Muscle layer of duodenum (tissue), 2 donors: Measurements from ENCODE around the gene SMO.
"Not testable (repeated sequence)": the region's sequence is repeated elsewhere in the genome, so short reads cannot be mapped to it uniquely, and the experiment has no call there.

Source experiments
- H3K27ac ChIP-seq: one replicate; pipeline ENCODE4 v1.7.0; 2013; ENCODE audit warnings: mild to moderate bottlenecking, low read length
- H3K27me3 ChIP-seq: one replicate; pipeline ENCODE4 v1.7.0; 2013; ENCODE audit warnings: low read depth, mild to moderate bottlenecking, control low read depth, low read length
- H3K36me3 ChIP-seq, 2 donors: one replicate each; pipeline ENCODE4 v1.7.0; 2013; ENCODE audit warnings: low read length in 2 of 2, control low read depth in 1 of 2, mild to moderate bottlenecking in 1 of 2; ENCODE audit not compliant: insufficient read depth in 2 of 2, control insufficient read depth in 1 of 2
- H3K4me1 ChIP-seq, 2 donors: one replicate each; pipeline ENCODE4 v1.7.0; 2013; ENCODE audit warnings: low read length in 2 of 2, mild to moderate bottlenecking in 2 of 2, control low read depth in 1 of 2, moderate library complexity in 1 of 2; ENCODE audit not compliant: insufficient read depth in 2 of 2, control insufficient read depth in 1 of 2
- H3K4me3 ChIP-seq, 2 donors: one replicate each; pipeline ENCODE4 v1.7.0; 2013; ENCODE audit warnings: low read length in 2 of 2, low read depth in 1 of 2, mild to moderate bottlenecking in 1 of 2
- H3K9me3 ChIP-seq, 2 donors: one replicate each; pipeline ENCODE4 v1.7.0; 2013; ENCODE audit warnings: low read length in 2 of 2, control low read depth in 1 of 2, mild to moderate bottlenecking in 1 of 2; ENCODE audit not compliant: control insufficient read depth in 1 of 2
- donor health status: healthy.

SMO gene

GRCh38 chr7:129212596-129212995 is 24.2 kb downstream of the SMO start:
- Histone ChIP-seq H3K27ac (no peak overlapping the region), H3K9me3 (no peaks in the 10 kb centered on the region), H3K4me3 (no peak overlapping the region), H3K4me1 (no peaks in the 10 kb centered on the region), H3K27me3 (no peaks in the 10 kb centered on the region), H3K36me3 (peaks cover 0 to 31% of the 10 kb centered on the region in 2 donors)

- Histone ChIP-seq H3K27me3 (no peaks in the 10 kb centered on the region), H3K4me3 (no peak overlapping the region)
Observed at GRCh38 chr7:129213828-129214227, 25.4 kb downstream of the SMO start.

GRCh38 chr7:129215691-129216090 is 27.3 kb downstream of the SMO start:
- H3K4me3 ChIP-seq, H3K4me1 ChIP-seq, H3K27me3 ChIP-seq, H3K9me3 ChIP-seq, H3K27ac ChIP-seq: not testable (repeated sequence)
- H3K36me3 ChIP-seq = peaks cover 0 to 19% of the 10 kb centered on the region in 2 donors

More at GRCh38 chr7:129213828-129214227, 25.4 kb downstream of the SMO start:
- Histone ChIP-seq H3K9me3 (no peaks in the 10 kb centered on the region), H3K4me1 (peaks cover 0 to 3% of the 10 kb centered on the region in 2 donors), H3K27ac (no peak overlapping the region), H3K36me3 (peaks cover 0 to 26% of the 10 kb centered on the region in 2 donors)

- not testable (repeated sequence) for H3K27ac ChIP-seq, H3K9me3 ChIP-seq, H3K4me3 ChIP-seq, H3K27me3 ChIP-seq, H3K4me1 ChIP-seq
- H3K36me3 ChIP-seq = peaks cover 0 to 17% of the 10 kb centered on the region in 2 donors
Observed at GRCh38 chr7:129216101-129216715, 27.8 kb downstream of the SMO start.

DNA sequence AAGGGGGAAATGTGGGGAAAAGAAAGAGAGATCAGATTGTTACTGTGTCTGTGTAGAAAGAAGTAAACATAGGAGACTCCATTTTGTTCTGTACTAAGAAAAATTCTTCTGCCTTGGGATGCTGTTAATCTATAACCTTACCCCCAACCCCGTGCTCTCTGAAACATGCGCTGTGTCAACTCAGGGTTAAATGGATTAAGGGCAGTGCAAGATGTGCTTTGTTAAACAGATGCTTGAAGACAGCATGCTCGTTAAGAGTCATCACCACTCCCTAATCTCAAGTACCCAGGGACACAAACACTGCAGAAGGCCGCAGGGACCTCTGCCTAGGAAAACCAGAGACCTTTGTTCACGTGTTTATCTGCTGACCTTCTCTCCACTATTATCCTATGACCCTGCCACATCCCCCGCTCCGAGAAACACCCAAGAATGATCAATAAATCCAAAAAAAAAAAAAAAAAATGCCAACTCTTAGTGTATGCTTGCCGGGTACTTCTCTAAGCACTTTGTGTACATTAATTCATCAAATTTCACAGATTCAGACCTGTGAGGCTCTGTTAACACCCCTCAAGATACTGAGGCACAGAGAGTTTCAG is 28.5 kb downstream of the SMO start:
- H3K4me3 ChIP-seq, H3K36me3 ChIP-seq, H3K27ac ChIP-seq, H3K27me3 ChIP-seq, H3K9me3 ChIP-seq, H3K4me1 ChIP-seq: not testable (repeated sequence)

- peaks cover 0 to 3% of the 10 kb centered on the region in 2 donors for H3K4me1 ChIP-seq
- no peaks in the 10 kb centered on the region for H3K27me3 ChIP-seq
- H3K9me3 ChIP-seq = no peaks in the 10 kb centered on the region
- H3K4me3 ChIP-seq = no peak overlapping the region
- H3K36me3 ChIP-seq = no peaks in the 10 kb centered on the region
- H3K27ac ChIP-seq = no peak overlapping the region
Observed at GRCh38 chr7:129218514-129219062, 30.2 kb downstream of the SMO start.

DNA sequence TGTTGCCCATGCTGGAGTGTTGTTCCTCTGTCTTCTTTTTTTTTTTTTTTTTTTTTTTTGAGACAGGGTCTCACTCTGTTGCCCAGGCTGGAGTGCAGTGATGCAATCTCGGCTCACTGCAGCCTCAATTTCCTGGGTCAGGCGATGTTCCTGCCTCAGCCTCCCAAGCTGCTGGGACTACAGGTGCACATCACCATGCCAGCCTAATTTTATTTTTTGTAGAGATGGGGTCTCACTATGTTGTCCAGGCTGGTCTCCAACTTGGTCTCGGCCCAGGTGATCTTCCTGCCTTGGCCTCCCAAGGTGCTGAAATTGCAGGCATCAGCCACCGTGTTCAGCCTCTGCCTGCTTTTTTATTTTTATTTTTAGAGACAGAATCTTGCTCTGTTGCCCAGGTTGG is 30.7 kb downstream of the SMO start:
- not testable (repeated sequence) for H3K4me3 ChIP-seq, H3K27me3 ChIP-seq, H3K9me3 ChIP-seq, H3K27ac ChIP-seq, H3K4me1 ChIP-seq, H3K36me3 ChIP-seq

- H3K27ac ChIP-seq = no peak overlapping the region
- peaks cover 9 to 12% of the 10 kb centered on the region in 2 donors for H3K4me1 ChIP-seq
- no peaks in the 10 kb centered on the region for H3K9me3 ChIP-seq
- no peak overlapping the region for H3K4me3 ChIP-seq
- H3K27me3 ChIP-seq = no peaks in the 10 kb centered on the region
- H3K36me3 ChIP-seq = peaks cover 0 to 6% of the 10 kb centered on the region in 2 donors
Observed at GRCh38 chr7:129222064-129222463, 33.6 kb downstream of the SMO start.

DNA sequence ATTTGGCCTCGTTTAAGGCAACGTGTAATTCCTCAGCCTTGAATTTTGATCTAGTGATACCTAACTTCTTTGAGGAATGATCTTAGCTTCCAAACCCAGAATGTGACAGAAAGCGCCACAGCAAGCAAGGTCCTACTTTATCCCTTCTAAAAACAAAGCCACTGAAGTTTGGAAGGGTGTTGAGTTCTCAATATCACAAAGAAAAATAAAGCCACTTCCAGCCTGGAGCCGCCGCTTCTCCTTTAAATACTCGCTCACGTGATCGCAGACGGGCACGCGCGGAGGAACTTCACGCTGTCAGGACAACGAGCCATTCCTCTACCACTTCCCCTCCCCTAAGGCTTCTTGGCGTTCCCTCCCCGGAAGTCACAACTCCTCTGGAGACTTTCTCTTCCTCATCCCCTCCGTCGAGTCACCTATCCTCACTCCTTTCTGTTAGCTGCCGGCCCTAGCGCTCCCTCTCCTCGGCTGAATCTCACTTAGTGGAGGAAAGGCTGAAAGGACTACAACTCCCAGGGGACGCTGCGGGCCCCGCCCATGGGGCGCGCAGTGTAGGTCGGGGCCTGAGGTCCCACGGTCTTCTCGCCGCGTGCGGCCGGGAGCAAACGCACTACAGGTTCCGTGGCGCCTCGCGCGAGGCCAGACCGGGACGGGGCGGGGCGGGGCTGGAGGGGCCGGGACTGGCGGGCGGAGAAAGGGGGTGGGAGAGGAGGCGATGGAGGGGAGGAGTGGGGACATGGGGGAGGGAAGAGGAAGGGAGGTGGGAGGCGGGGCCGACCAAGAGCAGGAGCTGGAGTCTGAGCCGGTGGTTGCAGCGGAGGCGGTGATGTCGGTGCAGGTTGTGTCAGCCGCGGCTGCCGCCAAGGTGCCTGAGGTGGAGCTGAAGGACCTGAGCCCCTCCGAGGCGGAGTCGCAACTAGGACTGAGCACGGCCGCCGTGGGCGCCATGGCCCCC is 36.1 kb downstream of the SMO start, which contains the start of gene AHCYL2:
TSS of gene AHCYL2 (plus strand) at position 780 of the 955 bp plus-strand sequence.
- H3K27ac ChIP-seq = peak within 1 kb of the TSS; percentile 98
- no peaks in the 10 kb centered on the region for H3K9me3 ChIP-seq
- peaks cover 0 to 6% of the 10 kb centered on the region in 2 donors for H3K36me3 ChIP-seq
- no peaks in the 10 kb centered on the region for H3K27me3 ChIP-seq
- peak within 1 kb of the TSS; percentile 86 to 87 for H3K4me3 ChIP-seq
- H3K4me1 ChIP-seq = peaks cover 6 to 12% of the 10 kb centered on the region in 2 donors

DNA sequence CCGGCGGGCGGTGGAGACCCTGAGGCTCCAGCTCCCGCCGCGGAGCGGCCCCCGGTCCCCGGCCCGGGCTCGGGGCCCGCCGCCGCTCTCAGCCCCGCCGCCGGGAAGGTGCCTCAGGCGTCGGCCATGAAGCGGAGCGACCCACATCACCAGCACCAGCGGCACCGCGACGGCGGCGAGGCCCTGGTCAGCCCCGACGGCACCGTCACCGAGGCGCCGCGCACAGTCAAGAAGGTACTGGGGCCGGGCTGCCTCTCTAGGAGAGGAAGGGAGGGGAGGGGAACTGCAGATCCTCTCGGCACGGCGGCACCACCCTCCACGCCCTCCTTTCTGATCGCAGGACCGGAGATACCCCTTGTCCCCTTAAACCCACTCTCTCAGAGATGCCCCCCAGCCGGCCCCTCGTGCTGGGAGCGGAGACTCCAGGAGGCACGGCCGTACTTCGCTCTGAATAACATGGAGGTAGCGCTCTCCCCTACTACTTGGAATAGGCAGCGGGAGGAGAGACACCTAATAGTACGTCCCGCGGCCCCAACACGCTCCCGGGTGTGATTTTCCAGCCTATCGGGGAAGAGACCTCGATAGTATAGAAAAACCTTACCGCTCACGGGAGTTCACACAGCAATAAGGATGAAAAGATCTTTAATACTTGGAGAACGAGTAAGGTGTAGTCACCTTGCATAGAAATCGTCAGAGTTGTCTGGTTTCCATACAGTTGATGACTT is 36.9 kb downstream of the SMO start:
- H3K4me1 ChIP-seq = peaks cover 6 to 12% of the 10 kb centered on the region in 2 donors

More for the DNA sequence above, 36.9 kb downstream of the SMO start:
- Histone ChIP-seq H3K27ac (peak overlapping the region; percentile 10), H3K4me3 (peak overlapping the region; percentile 73 to 86), H3K27me3 (no peaks in the 10 kb centered on the region), H3K9me3 (no peaks in the 10 kb centered on the region), H3K36me3 (peaks cover 0 to 6% of the 10 kb centered on the region in 2 donors)
